Activated naive CD4-positive, alpha-beta T cell treated with Interleukin-2 at 50 U/mL for 16 hours (primary cell): ENCODE results near the gene PRKAG2.
A peak's percentile ranks its signal among the peaks of the same experiment; 100 is the strongest.

Source experiments
- DNase-seq: peaks from one replicate; pipeline ENCODE4 v3.0.0-alpha.2; 2020

PRKAG2 gene

DNA sequence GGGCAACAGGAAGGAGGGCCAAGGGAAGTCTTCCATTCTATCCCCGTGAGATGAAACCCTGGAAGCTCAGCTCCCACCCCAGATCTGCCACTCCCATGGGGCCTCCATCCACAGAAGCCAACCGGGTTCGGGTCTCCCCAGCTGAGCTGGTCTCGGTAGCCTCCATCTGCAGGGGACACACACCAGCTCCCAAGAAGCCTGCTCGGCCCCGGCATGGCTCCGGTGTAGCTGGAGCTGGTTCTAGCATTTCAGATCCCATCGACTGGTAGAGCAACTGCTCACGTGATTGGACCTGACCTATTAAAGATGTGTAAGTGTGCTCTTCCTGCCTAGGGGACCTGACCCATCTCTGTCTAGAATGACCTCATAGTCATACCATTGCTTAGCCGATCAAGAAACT lies 138.0 kb downstream of the PRKAG2 start:
- no peak for DNase-seq

DNA sequence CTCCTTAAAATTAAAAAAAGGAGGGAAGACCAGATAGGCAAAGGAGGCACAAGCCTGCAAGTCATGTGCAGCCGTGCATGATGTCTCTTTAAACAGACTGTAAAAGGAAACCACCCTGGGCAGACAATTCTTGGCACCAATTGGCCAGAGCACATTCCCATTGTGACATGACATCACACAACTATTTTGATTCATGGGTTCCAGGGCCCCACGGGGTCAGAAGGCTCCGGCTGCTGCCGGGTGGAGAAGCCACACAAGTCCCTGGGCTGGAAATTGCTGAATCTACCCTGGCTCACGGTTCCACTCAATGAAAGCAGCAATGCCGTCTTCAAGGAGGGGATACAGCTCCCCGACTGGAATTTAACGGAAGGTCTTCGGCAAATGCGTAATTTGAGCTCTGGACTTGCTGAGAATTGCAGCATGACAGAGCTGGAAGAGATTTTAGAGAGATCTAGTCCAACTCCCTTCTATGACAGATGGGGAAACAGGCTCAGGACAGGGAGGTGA lies 140.5 kb downstream of the PRKAG2 start:
- DNase-seq, result no peak

DNA sequence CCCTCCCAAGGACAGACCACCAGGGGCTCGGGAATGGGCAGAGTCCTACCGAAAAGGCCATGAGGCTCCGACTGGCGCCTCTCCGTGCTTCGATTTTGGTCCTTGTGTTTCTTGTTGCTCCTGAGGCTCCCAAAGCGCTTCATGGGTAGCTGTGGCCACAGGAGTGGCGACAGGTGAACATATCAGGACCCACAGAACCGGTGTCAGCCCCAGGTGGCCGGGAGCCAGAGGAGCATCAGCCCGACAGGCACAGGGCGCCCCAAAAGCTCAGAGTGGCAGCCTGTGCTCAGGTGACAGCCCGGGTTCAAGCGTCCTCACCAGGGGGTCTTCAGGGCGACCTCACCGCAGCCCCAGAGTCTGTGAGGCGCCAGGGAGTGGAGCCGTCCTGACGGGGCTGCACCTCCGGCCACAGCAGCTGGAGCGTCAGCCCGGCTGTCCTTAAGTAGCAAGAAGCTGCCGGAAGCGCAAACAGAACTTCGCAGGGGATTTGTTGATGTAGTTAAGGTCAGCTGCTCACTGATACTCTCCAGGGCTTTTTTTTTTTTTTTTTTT lies 141.0 kb downstream of the PRKAG2 start:
- no peak for DNase-seq

DNA sequence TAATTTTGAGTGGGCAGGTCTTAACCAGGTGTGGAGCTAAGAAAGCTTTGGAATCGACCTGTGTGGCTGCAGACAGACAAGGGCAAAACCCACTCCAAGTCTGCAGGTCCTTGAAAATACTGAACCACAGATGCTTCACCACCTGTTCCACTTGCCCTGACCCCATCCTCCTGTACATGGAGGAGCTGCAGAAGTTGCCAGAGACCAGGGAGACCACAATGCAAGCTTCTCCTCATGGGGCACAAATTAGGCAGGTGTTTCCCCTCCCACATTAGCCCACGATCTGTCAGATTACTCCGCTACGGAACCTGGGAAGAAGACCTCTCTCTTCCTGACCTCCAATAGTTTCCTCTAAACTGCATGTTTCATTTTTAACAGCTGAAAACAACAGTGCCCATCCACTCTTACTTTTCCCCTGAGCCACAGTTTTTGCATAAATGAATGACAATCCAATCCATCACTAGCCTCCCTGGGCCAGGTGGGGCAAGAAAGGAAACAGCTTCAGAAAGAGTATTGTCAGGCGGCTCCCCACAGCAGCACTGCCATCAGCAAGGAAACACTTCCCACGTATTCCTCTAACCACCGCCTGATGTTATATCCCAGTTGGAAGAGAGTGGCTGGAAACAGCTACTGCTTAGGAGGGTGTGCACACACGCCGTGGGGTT lies 141.6 kb downstream of the PRKAG2 start:
- DNase-seq, result no peak

DNA sequence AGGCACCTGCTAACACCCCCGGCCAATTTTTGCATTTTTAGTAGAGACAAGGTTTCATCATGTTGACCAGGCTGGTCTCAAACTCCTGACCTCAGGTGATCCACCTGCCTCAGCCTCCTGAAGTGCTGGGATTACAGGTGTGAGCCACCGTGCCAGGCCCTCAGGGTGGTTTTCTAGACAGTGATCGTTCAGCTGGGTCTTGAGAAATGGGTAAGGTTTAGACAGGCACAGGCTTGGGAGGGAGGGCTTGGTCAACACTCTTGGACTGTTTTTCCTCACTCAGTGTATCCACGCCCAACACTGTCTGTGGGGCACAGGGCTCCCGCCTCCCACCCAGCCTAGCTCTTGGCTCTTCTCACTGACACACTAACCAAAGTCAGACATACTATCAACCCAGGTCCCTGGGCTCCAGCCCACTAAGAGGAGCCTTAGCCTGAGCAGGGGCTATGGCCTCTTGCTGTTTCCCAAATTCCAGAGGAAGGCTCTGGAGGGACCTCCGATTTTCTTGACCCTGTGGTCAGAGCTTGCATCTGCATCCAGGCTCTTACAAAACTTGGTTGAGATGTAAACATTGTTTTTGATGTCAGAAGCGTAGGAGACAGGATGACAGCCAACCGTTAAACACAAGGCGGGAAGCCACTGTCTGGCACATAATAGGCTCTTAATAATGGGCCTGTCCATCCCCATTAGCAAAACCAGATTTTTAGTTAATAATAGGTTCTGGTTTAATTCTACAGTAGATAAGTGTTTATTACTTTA lies 143.9 kb downstream of the PRKAG2 start:
- no peak for DNase-seq

DNA sequence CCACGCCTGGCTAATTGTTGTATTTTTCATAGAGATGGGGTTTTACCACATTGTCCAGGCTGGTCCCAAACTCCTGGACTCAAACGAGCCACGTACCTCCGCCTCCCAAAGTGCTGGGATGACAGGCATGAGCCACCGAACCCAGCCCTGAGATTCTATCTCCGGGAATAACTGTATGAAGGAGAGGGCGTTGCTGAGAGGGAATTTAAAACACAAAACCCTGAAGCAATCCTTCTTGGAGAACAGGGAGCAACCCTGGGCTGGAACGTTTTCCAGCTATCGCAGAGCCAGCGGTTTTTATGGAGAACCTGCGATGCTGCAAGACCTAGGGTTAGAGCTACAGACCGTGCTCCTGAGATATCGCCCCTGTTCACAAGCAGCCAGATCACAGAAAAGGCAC lies 144.6 kb downstream of the PRKAG2 start:
- DNase-seq, result no peak

DNA sequence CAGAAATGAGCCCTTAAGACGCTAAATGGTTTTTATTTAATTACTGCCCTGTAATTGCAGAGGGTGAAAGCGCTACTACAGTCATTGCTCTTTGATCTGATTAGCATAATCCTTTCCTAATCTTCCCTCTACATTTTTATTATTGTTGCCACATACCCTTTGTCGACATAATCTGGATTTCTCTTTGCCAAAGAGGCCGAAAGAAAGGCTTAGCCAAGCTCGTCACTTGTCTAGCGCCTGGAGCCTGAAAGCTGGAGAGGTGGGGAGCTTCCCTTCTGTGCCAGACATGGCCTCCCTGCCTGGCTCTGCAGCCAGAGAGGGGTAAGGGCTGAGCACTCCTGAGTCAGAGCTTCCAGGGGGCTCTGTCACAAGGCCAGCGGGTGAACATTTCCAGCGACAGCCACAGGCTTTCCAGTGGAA lies 145.9 kb downstream of the PRKAG2 start:
- DNase-seq, result no peak

DNA sequence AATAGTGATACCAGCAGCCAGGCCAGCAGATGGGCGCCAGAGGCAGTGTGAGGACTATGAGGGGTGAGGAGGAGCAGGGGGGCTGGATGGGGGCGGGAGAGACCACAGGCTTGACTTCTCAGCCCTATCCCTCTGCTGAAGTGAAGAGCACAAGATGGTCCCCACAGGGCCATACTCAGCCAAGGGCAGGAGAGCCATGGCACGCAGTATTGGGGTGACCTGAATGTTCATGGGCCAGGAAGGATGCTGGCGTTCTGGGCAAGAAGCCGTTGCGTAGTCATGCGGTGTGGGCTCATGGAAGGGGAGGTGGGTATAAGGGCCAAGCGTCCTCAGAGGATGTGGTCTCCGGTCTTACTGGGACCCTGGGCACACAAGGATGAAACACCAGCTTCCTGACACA lies 146.3 kb downstream of the PRKAG2 start:
- no peak for DNase-seq

DNA sequence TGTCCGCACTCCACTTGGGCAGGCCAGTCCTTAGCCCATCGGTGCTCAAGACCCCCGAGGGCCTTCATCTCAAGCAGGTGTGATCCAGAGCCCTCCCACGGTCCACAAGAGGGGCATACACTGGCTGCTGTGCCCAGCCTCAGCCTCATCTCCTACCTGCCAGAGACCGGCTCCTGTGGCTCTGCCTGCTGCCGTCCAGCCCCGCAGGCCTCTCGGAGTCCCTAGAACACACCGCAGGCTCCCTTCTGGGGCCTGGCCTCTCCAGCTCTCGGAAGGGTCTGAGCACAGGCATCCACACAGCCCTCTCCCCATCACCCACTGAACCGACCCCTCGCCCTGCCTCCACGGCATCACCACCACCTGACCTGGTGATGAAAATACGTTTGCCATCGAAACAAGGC lies 147.4 kb downstream of the PRKAG2 start:
- DNase-seq, result no peak

DNA sequence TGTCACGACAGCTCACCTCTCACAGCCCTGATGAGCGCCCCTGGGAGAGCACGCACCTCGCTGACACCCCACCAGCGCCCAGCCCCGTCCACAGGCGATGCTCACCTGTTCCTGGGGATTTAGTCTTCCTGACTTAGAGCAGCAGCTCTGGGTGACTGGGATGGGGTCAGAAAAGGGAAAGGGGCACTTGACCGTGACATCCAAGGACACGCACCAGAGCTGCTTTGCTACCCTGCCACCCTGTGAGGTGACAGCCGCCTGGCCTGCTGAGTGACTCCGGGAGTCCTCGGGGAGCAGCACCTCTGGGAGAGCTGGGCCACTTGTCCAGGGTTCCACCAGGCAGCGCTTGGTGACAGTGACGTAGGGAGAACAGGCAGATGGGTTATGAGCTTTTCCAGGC lies 148.2 kb downstream of the PRKAG2 start:
- DNase-seq, result no peak

DNA sequence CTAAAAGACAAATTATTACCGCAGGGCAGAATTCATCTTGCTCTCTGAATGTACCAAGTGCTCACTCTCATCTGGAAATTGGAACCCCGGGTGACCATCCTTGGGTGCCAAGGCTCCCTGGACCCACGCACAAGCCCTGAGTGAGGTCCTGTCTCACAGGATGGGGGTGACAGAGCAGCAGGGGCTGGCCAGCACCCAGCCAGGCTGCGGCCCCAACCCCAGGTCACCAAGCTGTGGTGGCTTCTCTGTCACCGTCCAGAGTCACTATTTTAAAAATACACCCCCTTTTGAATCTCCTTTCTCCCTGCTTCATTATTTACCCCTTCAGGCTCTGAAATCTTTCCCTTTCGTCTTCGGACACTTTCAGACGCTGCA lies 148.6 kb downstream of the PRKAG2 start:
- no peak for DNase-seq

DNA sequence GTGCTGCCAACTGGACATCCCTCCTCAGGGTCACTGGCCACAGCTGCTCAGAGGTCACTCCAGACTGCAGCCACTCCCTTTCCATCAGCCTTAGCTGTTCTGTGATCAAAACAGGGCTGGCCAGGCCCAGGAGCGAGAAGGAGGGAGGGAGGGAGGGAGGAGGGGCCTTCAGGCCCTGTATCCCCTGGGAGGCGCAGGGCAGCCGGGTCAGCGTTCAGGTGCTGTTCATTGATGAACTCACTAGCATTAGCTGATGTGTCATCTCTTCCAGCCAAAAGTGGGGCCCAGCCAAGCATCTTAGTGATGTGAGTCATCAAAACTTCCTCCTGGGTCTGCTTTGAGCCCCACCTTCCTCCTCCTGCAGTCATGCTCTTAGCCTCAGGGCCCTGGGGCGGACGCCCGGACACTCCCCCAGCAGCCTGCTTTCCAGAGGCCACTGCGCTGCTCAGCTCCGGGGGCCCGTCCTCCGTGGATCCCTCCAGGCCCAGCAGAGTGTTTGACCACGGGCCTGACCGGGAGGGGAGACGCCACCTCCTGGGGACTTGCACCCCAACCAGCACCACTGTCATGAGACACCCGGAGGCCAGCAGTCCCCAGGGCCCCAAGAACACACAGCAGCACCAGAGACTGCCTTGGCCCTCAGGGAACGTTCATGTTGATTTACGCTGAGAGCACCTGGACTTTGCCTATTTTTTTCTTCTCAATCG lies 149.2 kb downstream of the PRKAG2 start:
- peak; percentile 54 for DNase-seq

DNA sequence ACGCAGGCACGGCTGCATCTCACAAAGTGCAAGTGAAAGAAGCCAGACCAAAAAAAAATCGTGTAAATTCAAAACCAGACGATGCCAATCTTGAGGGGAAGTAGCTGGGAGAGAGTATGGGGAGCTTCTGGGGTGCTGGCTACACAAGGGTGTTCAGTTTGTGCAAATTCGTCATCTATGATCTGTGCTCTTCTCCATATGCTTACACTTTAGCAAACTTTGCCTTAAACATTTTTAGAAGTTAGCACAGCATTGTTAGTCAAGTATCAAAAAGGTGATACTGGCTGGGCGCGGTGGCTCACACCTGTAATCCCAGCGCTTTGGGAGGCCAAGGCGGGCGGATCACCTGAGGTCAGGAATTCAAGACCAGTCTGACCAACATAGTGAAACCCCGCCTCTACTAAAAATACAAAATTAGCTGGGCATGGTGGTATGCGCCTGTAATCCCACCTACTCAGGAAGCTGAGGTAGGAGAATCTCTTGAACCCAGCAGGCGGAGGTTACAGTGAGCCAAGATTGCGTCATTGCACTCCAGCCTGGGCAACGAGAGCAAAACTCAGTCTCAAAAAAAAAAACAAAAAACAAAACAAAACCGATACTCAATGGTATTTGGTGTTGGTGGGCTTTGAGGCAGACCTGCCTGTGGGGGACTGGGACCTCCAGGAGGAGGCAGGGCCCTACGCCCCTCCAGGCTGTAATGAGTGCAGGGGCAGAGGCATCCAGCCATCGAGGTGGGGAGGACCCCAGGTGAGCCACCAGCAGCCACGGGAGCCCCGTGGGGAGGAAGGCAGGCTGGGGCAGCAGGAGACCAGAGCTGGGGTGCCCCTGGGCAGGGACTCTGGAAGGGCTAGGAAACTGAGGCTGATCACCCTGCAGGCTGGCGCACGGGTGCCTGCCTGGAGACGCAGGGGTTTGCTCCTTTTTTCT lies 150.0 kb downstream of the PRKAG2 start:
- no peak for DNase-seq

DNA sequence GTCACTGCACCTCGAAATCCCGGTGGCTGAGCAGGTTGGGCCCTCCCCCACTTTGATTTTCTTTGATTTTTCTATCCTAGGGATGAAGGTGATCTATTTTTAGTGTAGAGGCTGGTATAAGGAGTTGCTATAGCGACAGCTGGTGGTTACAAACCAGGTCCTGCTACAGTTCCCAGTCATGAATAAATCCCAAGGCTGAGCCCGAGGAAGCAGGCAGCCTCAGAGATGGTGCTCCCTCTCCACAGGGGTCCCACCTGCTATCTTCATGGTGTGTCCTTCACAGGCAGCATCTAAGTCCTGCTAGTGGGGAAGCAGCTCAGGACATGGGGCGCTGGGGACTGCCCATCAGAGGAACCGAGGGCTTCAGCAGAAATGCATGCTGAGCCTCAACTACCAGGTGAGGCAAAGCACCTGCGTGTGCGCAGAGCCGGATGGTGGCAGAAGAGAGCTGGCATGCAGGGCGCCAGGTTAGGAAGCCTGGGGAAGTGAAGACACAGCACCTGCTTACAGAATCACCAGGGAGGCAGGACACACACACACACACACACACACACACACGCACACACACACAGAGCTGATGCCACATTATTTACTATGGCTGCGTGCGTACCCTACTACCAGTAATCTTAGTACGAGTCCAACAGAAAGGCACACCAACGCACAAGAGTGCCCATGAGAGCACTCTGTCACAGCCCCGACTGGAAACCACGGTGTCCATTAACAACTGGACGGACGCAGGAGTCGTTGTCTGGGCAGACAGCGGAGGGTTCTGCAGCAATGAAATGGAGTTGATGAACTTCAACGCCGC lies 150.9 kb downstream of the PRKAG2 start:
- no peak for DNase-seq

DNA sequence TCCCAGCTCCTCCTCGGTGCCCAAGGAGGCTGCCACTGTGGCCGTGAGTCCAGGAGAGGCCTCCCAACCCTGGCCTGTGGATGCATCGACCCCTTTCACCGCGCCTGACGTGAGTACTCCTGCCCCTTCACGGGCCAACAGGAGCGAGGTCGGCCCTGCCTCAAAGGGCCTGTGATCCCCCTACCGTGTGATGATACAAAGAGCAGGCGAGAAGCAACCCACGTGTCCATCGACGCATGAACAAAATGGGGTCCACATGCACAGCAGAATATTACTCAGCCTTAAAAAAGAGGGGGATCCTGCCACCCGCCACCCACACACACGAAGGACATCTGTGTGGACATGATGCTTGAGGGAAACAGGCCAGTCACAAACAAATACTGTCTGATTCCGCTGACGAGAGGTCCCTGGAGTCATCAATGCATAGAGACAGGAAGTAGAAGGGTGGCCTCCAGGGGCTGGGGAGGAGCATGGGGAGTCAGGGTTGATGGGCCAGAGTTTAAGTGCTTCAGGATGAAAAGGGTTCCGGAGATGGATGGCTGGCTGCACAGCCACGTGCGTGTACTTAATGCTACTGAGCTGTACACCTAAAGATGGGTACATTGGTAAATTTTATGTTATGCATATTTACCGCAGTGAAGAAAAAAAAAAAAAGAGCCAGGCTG lies 151.9 kb downstream of the PRKAG2 start:
- DNase-seq, result no peak

DNA sequence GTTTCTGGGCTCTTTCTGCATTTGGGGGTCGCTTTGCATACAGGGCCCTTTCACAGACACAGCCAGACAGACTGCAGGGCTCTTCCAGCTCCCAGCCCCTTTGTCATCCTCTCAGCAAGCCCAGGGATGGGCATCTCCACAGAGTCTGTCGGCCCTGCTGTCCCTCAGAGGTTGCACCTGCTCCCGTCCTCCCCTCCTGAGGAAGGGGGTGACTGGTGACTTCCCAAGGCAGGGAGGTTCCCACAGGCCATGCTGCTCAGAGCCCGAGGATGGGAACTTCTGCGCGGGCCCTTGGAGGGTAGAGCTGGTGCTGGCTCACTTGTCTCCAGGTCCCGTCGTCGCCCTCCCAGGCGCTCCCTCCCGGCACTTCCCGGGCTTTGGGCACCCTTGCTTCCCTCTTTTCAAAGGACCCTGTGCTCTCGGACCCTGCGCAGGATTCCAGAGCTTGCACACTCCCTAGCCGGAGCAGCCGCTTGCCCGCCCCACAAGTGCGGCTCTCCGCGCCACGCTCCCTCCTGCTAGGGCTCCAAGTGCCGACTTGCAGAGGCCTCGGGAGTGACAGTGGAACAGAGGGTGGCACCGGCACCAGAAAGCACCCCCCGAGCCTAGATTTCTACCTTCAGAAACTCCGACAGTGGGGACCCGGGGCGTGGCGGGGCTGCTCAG lies 152.5 kb downstream of the PRKAG2 start:
- no peak for DNase-seq

DNA sequence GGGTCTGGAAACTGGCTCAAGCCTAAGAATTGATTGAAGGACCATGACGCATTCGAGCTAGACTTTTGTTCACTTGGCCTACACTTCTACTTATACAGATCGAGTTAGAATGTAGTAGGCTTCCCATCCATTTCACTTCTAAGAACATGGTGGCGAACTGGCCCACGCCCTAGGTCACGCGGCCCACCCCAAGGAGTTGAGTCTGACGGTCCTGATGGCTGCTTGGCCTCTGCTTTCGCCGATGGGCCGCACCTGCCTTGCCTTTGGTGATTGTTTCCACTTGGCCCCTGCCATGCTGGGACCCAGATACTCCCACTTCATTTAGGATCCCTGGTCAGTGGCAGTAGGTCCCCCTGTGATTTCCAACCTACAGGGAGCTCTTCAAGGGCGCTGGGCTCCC lies 153.6 kb downstream of the PRKAG2 start:
- no peak for DNase-seq

DNA sequence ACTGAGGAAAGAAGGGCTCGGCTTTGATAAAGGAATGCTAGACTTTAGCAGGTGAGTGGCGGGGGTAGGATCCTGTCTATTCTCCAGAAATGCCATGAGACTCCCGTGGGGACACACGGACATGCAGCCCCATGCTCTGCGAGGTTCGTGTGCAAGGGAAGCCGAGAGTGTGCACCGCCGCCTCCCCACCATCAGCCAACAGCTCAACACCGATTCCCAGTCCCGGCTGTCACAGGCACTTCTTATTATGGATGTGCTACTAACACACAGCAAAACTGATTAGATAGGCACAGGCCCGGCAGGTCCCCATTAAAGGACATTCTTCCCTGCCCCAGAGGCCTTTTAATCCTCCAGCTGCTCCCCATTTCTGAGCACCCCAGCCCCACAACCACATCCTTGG lies 154.4 kb downstream of the PRKAG2 start:
- DNase-seq, result no peak

DNA sequence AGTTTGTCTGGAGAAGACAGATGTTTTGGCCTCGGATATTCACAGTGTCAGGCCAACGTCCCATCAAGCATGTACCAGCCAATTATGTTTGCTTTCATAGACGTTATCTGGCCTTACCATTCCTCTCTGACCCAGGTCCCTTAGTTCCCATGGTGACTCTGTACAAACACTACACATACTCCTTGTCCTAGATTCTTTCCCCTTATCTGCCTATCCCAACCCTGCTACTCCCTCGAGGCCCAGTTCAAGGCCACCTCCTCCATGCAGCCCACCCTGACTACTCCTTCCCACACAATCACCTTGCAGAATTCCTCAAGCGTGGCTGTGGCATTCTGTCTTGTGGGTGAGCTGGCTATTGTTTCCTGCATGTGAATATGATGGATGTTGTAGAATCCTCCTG lies 155.2 kb downstream of the PRKAG2 start:
- DNase-seq, result no peak

DNA sequence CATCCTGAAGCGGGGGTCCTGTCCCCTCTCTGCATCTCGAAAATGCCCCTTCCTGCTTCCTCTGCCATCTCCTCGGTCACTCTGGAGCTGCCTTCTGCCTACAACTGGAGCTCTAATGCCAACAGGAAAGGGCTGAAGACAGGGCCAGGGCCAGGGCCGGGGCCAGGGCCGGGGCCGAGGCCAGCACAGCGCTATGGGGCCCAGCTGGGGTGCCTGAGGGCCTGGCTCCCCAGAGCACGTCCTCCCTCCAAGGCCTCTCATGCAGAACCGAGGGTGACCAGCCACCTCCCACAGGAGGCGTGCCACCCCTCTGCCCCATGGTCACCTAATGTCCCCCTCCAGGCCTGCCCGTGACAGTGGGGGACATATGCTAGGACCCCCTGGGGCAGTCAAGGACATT lies 155.7 kb downstream of the PRKAG2 start:
- no peak for DNase-seq

DNA sequence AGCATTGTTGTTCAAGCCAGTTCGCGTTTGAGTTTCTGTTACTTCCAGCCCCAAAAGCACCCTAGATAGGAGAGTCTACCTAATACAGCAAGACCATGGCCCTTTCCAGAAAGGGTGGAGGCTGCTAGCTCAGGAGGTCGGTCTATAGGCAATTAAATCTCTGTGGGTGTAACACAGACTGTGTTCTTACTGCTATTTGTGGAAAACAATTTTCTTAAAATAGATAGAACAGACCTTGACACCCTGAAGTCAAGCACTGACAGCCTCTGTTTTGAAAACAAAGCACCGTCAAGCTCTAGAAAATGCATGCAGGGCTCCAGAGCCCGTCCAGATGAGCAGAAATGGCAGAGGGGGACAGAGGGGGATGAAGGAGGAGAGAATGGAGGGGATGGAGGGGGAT lies 156.6 kb downstream of the PRKAG2 start:
- no peak for DNase-seq
